Breast epithelium (tissue), 4 donors: ENCODE data around the gene PHB1. TPM values are rescaled to one million over a fixed set of nuclear protein-coding genes. Genes with fewer than 3 reads are reported as not detected.

Experiments
- DNase-seq, 2 donors: peaks; one replicate each; pipeline ENCODE4 v3.0.0-alpha.2; 2019; ENCODE audit warnings: low spot score in 2 of 2
- H3K27ac ChIP-seq, 2 donors: fragments of 200-600 bp; sonication (generic) in 1 of 2; one replicate each; pipeline ENCODE4 v1.5.1; 2016 to 2019; ENCODE audit warnings: mild to moderate bottlenecking in 1 of 2
- H3K27me3 ChIP-seq, 2 donors: fragments of 200-600 bp; sonication (generic) in 1 of 2; one replicate each; pipeline versions ENCODE4 v1.5.1 to v1.6.0; 2017 to 2019; ENCODE audit warnings: control low read depth in 1 of 2, mild to moderate bottlenecking in 1 of 2
- H3K36me3 ChIP-seq: fragments of 200-600 bp; one replicate; pipeline ENCODE4 v1.5.1; 2019
- H3K4me1 ChIP-seq, 2 donors: fragments of 200-600 bp; sonication (generic); one replicate each; pipeline ENCODE4 v1.5.1; 2016 to 2019; ENCODE audit warnings: control low read depth in 1 of 2
- H3K4me3 ChIP-seq, 3 donors: fragments of 200-600 bp; sonication (generic); 1 replicate in 2 of 3; 2 replicates in 1 of 3; pipeline ENCODE4 v1.5.1; 2016 to 2019; ENCODE audit warnings: mild to moderate bottlenecking in 3 of 3, moderate library complexity in 2 of 3
- H3K9me3 ChIP-seq, 2 donors: fragments of 200-600 bp; sonication (generic) in 1 of 2; one replicate each; pipeline ENCODE4 v1.5.1; 2016 to 2019; ENCODE audit warnings: control low read depth in 1 of 2
- CTCF ChIP-seq, 3 donors: fragments of 450-650 bp; IDR thresholded peaks; one replicate each; pipeline ENCODE4 v1.5.1; 2016 to 2017; ENCODE audit warnings: antibody characterized with exemption in 3 of 3, mild to moderate bottlenecking in 3 of 3, moderate library complexity in 3 of 3
- POLR2A ChIP-seq: fragments of 450-650 bp; IDR thresholded peaks from one replicate; pipeline ENCODE4 v1.6.1; 2016; ENCODE audit warnings: antibody characterized with exemption, mild to moderate bottlenecking, moderate library complexity
- POLR2AphosphoS5 ChIP-seq, 3 donors: sonication (generic); formaldehyde crosslinking; IDR thresholded peaks; one replicate each; pipeline ENCODE4 v1.6.1; 2017; ENCODE audit warnings: antibody characterized with exemption in 3 of 3
- intact Hi-C: fragments of 100-400 bp; cut with DNase I; formaldehyde crosslinking; loops from one replicate; pipeline ENCODE4 v1.15.1; 2023; ENCODE audit warnings: low total_unique reads
- total RNA-seq, 3 donors: library from RNA; depleted of rRNA; stranded (reverse); fragments of >200 nt; gene quantifications; one replicate each; pipeline ENCODE4 v1.1.0, GENCODE V29; 2016

The PHB1 gene
- total RNA-seq, 3 donors from 2014 or later: 100 to 110 (median 108) TPM

- Histone ChIP-seq H3K36me3 (no peaks in the 10 kb centered on the region), H3K27me3 (no peaks in the 10 kb centered on the region), H3K27ac (peak overlapping the region in 1 of 2 donors; percentile 93), H3K9me3 (no peaks in the 10 kb centered on the region), H3K4me3 (peak overlapping the region in 1 of 3 donors; percentile 3), H3K4me1 (peaks cover 0 to 21% of the 10 kb centered on the region in 2 donors)
- DNase-seq: no peak
- no peak for TF ChIP-seq POLR2AphosphoS5 (IDR thresholded peaks at IDR 0.05)
- no peak for TF ChIP-seq POLR2A
- no peak for TF ChIP-seq CTCF (IDR thresholded peaks at IDR 0.05)
- intact Hi-C loops: no loop called here
Observed at GRCh38 chr17:49357516-49357915, 57.2 kb downstream of the PHB1 start.

DNA sequence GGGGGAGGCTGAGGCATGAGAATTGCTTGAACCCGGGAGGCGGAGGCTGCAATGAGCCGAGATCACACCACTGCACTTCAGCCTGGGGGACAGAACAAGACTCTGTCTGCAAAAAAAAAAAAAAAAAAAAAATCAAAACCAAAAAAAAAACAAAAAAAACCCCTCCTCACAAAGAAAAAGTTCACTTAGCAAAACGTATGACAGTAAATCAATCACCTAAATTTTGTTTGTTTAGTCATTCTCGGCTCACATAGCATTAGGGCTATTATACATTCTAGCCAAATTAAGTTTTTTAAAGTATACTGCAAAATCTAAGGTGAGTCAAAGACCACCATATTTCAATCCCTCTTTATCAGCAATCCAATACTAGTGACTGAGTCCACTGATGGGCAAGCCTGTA, 58.4 kb downstream of the PHB1 start:
- Histone ChIP-seq H3K36me3 (no peaks in the 10 kb centered on the region), H3K9me3 (no peaks in the 10 kb centered on the region), H3K27ac (no peak overlapping the region), H3K27me3 (no peaks in the 10 kb centered on the region), H3K4me1 (peaks cover 0 to 21% of the 10 kb centered on the region in 2 donors), H3K4me3 (no peak overlapping the region)
- no peak for DNase-seq
- TF ChIP-seq POLR2A (no peak), POLR2AphosphoS5 (IDR thresholded peaks at IDR 0.05) (no peak), CTCF (IDR thresholded peaks at IDR 0.05) (no peak)
- intact Hi-C loops: no loop called here

Other genes starting within 250 kb of the PHB1 start
- gene GNGT2, start 204.3 kb downstream of the PHB1 start, total RNA-seq: under 1 TPM in 2 of 3 donors, not detected in 1; 0.48 to 0.66 TPM
- gene ABI3, start 204.2 kb downstream of the PHB1 start, total RNA-seq: 1 to 10 TPM; 1.9 to 5.2 (median 5.1) TPM
- gene PHOSPHO1, start 184.1 kb downstream of the PHB1 start, total RNA-seq: under 1 TPM in 2 of 3 donors, not detected in 1; 0.33 to 0.88 TPM
- gene ZNF652, start 52.6 kb downstream of the PHB1 start, total RNA-seq: 100 to 1,000 TPM in 1 of 3 donors, 10 to 100 TPM in 2; 34.2 to 157 (median 72.4) TPM
- 10 to 100 TPM in 2 of 3 donors, 1 to 10 TPM in 1; 3.4 to 27.8 (median 17.7) TPM for gene NGFR, start 80.4 kb upstream of the PHB1 start, total RNA-seq
- 1 to 10 TPM; 3.5 to 7.5 (median 4.5) TPM for gene NXPH3, start 161.0 kb upstream of the PHB1 start, total RNA-seq